ENCODE measurements around the gene SRGAP1. TPM values are rescaled to one million over a fixed set of nuclear protein-coding genes. Genes with fewer than 3 reads are reported as not detected.

SRGAP1 gene
- total RNA-seq, 4 donors from 2014 or later = 7.2 to 22.9 (median 11.5) TPM

DNA sequence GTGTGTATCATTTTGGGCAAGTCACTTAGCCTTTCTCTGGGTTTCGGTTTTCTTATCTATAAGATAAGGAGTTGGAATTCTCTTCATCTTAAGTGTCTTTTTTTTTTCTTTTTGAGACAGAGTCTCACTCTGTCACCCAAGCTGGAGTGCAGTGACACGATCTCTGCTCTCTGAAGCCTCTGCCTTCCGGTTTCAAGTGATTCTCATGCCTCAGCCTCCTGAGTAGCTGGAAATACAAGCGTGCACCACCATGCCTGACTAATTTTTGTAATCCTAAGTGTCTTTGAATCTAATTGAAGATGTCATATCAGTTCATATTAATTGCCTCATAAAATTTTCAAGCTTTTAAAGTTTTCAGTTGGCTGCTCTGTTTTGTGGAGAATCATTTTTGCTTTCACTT lies 4.0 kb downstream of the SRGAP1 start:
- H3K9me3 ChIP-seq = no peaks in the 10 kb centered on the region
- H3K27ac ChIP-seq = no peak overlapping the region
- WGBS, 2 donors (ENCODE audit: low coverage in 1 of 2) = 87 to 94% methylated on average over 4 of the region's 4 CpGs
- no peaks in the 10 kb centered on the region for H3K36me3 ChIP-seq
- TF ChIP-seq POLR2A (IDR thresholded peaks at IDR 0.05) (no peak), EP300 (IDR thresholded peaks at IDR 0.05) (no peak), POLR2AphosphoS5 (IDR thresholded peaks at IDR 0.05) (no peak)
- TF ChIP-seq, protein P1, sequence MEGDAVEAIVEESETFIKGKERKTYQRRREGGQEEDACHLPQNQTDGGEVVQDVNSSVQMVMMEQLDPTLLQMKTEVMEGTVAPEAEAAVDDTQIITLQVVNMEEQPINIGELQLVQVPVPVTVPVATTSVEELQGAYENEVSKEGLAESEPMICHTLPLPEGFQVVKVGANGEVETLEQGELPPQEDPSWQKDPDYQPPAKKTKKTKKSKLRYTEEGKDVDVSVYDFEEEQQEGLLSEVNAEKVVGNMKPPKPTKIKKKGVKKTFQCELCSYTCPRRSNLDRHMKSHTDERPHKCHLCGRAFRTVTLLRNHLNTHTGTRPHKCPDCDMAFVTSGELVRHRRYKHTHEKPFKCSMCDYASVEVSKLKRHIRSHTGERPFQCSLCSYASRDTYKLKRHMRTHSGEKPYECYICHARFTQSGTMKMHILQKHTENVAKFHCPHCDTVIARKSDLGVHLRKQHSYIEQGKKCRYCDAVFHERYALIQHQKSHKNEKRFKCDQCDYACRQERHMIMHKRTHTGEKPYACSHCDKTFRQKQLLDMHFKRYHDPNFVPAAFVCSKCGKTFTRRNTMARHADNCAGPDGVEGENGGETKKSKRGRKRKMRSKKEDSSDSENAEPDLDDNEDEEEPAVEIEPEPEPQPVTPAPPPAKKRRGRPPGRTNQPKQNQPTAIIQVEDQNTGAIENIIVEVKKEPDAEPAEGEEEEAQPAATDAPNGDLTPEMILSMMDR (IDR thresholded peaks at IDR 0.05) = no peak
- peaks cover 0 to 44% (median 0%) of the 10 kb centered on the region in 3 donors for H3K4me1 ChIP-seq
- no peak overlapping the region for H3K4me3 ChIP-seq
- ATAC-seq = no peak
- H3K27me3 ChIP-seq = no peaks in the 10 kb centered on the region

DNA sequence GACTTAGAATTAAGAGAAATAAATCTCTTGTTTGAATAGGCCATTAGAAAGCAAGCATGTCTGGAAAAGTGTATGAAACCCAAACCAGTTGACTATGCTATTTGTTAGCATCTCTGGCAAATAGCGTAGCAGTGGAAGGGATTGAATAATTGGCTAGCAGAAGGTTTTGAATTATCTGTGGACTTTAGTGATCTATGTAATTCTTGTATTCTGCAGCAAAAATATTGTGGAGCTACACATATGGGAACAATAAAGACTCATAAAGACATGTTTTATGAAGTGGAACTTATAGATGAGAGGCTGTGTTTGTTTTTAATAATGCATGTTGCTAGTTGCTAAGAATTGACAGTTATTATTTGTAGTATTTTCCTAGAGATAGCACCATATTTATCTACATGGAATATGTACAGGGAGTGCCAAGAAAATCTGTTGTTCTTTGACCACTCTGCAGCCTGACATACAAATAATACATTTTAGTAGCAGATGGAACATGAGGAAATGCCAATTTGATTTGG lies 4.7 kb downstream of the SRGAP1 start:
- H3K4me1 ChIP-seq = peaks cover 0 to 44% (median 0%) of the 10 kb centered on the region in 3 donors
- no peak for ATAC-seq
- WGBS, 2 donors (ENCODE audit: low coverage in 1 of 2) = 81 to 100% methylated on average over 1 of the region's 1 CpG
- no peak overlapping the region for H3K4me3 ChIP-seq
- TF ChIP-seq, protein P1 (IDR thresholded peaks at IDR 0.05) = no peak
- TF ChIP-seq POLR2A (IDR thresholded peaks at IDR 0.05) = no peak
- TF ChIP-seq POLR2AphosphoS5 (IDR thresholded peaks at IDR 0.05) = no peak
- no peak for TF ChIP-seq EP300 (IDR thresholded peaks at IDR 0.05)
- H3K9me3 ChIP-seq = no peaks in the 10 kb centered on the region
- no peaks in the 10 kb centered on the region for H3K36me3 ChIP-seq
- H3K27ac ChIP-seq = no peak overlapping the region
- no peaks in the 10 kb centered on the region for H3K27me3 ChIP-seq

DNA sequence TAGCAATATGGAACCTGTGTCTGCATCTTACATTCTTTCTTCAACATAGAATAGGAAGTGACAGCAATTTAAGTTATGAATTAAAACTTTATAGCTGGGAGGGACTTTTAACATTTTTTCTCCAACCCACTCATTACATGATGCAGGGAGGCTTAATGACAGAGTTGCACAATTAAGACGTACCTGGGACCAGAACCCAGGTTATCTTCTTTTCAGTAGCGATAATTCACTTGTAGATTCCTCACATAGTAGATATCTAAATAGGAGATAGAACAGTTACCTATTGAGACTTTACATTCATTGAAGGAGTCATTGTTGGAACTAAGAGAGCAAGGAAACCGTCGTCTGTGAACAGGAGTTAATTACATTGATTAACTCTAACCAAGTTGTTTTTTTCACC lies 5.1 kb downstream of the SRGAP1 start:
- no peaks in the 10 kb centered on the region for H3K36me3 ChIP-seq
- H3K4me3 ChIP-seq = no peak overlapping the region
- no peak overlapping the region for H3K27ac ChIP-seq
- TF ChIP-seq POLR2A (IDR thresholded peaks at IDR 0.05) (no peak), POLR2AphosphoS5 (IDR thresholded peaks at IDR 0.05) (no peak), EP300 (IDR thresholded peaks at IDR 0.05) (no peak)
- TF ChIP-seq, protein P1 (IDR thresholded peaks at IDR 0.05) = no peak
- WGBS, 2 donors (ENCODE audit: low coverage in 1 of 2) = 85 to 88% methylated on average over 4 of the region's 4 CpGs
- peaks cover 0 to 44% (median 0%) of the 10 kb centered on the region in 3 donors for H3K4me1 ChIP-seq
- no peak for ATAC-seq
- no peaks in the 10 kb centered on the region for H3K27me3 ChIP-seq
- no peaks in the 10 kb centered on the region for H3K9me3 ChIP-seq

DNA sequence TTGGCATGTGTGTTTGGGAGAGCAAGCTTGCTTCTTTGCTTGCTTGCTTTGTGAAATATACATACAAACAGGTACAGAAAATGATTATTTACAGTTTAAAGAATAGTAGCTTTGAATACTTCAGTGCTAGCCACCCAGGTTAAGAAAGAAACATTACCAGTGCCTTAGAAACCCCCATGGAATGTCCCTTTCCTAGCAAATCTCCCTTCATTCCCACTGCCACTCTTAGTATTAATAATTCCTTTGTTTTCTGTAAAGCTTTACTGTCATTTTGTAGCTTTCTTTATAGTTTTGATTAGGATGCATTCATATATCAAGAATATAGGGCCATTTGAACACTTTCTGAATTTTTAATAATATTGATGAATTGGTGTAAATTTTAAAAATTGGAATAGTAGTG lies 9.5 kb downstream of the SRGAP1 start:
- ATAC-seq = no peak
- no peak overlapping the region for H3K4me3 ChIP-seq
- H3K4me1 ChIP-seq = peaks cover 0 to 9% (median 0%) of the 10 kb centered on the region in 3 donors
- H3K27ac ChIP-seq = no peak overlapping the region
- H3K36me3 ChIP-seq = no peaks in the 10 kb centered on the region
- TF ChIP-seq, protein P1 (IDR thresholded peaks at IDR 0.05) = no peak
- TF ChIP-seq POLR2AphosphoS5 (IDR thresholded peaks at IDR 0.05) = no peak
- no peak for TF ChIP-seq EP300 (IDR thresholded peaks at IDR 0.05)
- no peak for TF ChIP-seq POLR2A (IDR thresholded peaks at IDR 0.05)
- H3K9me3 ChIP-seq = no peaks in the 10 kb centered on the region
- no peaks in the 10 kb centered on the region for H3K27me3 ChIP-seq

DNA sequence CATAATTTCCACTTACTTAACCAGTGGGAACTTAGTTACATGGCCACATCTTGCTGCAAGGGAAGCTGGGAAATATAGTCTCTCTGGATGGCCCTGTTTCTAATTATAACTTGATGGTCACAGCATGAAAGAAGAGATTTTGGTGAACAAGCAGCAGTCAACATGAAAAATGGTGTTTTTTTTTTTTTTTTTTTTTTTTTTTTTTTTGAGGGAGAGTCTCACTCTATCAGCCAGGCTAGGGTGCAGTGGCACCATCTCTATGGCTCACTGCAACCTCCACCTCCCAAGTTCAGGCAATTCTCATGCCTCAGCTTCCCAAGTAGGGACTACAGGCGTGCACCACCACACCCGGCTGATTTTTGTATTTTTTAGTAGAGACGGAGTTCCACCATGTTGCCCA lies 10.8 kb downstream of the SRGAP1 start:
- Histone ChIP-seq H3K9me3 (no peaks in the 10 kb centered on the region), H3K4me1 (peaks cover 0 to 2% (median 0%) of the 10 kb centered on the region in 3 donors), H3K4me3 (no peak overlapping the region), H3K36me3 (no peaks in the 10 kb centered on the region), H3K27ac (no peak overlapping the region), H3K27me3 (no peaks in the 10 kb centered on the region)
- TF ChIP-seq POLR2A (IDR thresholded peaks at IDR 0.05) = no peak
- TF ChIP-seq, protein P1 (IDR thresholded peaks at IDR 0.05) = no peak
- no peak for TF ChIP-seq EP300 (IDR thresholded peaks at IDR 0.05)
- no peak for TF ChIP-seq POLR2AphosphoS5 (IDR thresholded peaks at IDR 0.05)
- ATAC-seq = no peak
- 90 to 100% methylated on average over 2 to 3 of the region's 3 CpGs for WGBS, 2 donors (ENCODE audit: low coverage in 1 of 2)

All from gastroesophageal sphincter (tissue), 4 donors.